Caco-2 (cell line): ENCODE data around the gene JUN. TPM values are rescaled to one million over a fixed set of nuclear protein-coding genes. Genes with fewer than 3 reads are reported as not detected.

Experiments
- BruUV-seq: library from RNA; stranded (reverse); fragments of 400-500 nt; replicated peaks from 2 replicates; lab custom pipeline; 2021; lab: Mats Ljungman, UMichigan
- CTCF ChIA-PET: fragments of 300-600 bp; sonication (Branson Sonifier 250); formaldehyde crosslinking; loops from one replicate; lab custom pipeline; 2022; ENCODE audit warnings: antibody characterized with exemption; lab: Charles Lee
- POLR2A ChIA-PET: fragments of 300-600 bp; sonication (Branson Sonifier 250); formaldehyde crosslinking; loops from one replicate; lab custom pipeline; 2022; ENCODE audit warnings: antibody characterized with exemption; lab: Charles Lee
- DNase-seq, 2 experiments: peaks; one replicate each; pipeline versions ENCODE4 v3.0.0 to v3.0.0-alpha.2; 2020 to 2022
- H3K27me3 ChIP-seq: replicated peaks from 2 replicates; pipeline ENCODE4 v1.6.0; 2011; ENCODE audit warnings: low read length; ENCODE audit not compliant: control insufficient read depth, insufficient read depth
- H3K36me3 ChIP-seq: 2 replicates; pipeline ENCODE4 v1.5.1; 2011; ENCODE audit warnings: low read length; ENCODE audit not compliant: control insufficient read depth, insufficient read depth
- H3K4me1 ChIP-seq: fragments of 250-450 bp; sonication (Bioruptor Pico); 2 replicates; pipeline ENCODE4 v1.5.1; 2020; ENCODE audit warnings: mild to moderate bottlenecking
- H3K4me3 ChIP-seq: 2 replicates; pipeline ENCODE4 v1.5.1; 2011; ENCODE audit warnings: low read depth, mild to moderate bottlenecking, control low read depth, low read length
- H3K9me3 ChIP-seq: fragments of 250-450 bp; sonication (Bioruptor Pico); 2 replicates; pipeline ENCODE4 v1.5.1; 2020; ENCODE audit warnings: mild to moderate bottlenecking, moderate library complexity
- H3K27ac Mint-ChIP-seq: one replicate; pipeline ENCODE4 v1.8.0; 2022; ENCODE audit warnings: mixed read lengths; ENCODE audit not compliant: unreplicated experiment
- H3K27me3 Mint-ChIP-seq: one replicate; pipeline ENCODE4 v1.8.0; 2022; ENCODE audit warnings: mixed read lengths; ENCODE audit not compliant: insufficient read depth, unreplicated experiment
- H3K36me3 Mint-ChIP-seq: one replicate; pipeline ENCODE4 v1.8.0; 2022; ENCODE audit warnings: mild to moderate bottlenecking, mixed read lengths; ENCODE audit not compliant: insufficient read depth, unreplicated experiment
- H3K4me1 Mint-ChIP-seq: one replicate; pipeline ENCODE4 v1.8.0; 2022; ENCODE audit warnings: low read depth, mixed read lengths; ENCODE audit not compliant: unreplicated experiment
- H3K4me3 Mint-ChIP-seq: one replicate; pipeline ENCODE4 v1.8.0; 2022; ENCODE audit warnings: mild to moderate bottlenecking, moderate library complexity, mixed read lengths; ENCODE audit not compliant: unreplicated experiment
- H3K9me3 Mint-ChIP-seq: one replicate; pipeline ENCODE4 v1.8.0; 2022; ENCODE audit warnings: mixed read lengths; ENCODE audit not compliant: unreplicated experiment
- intact Hi-C: fragments of 100-400 bp; cut with micrococcal nuclease; formaldehyde crosslinking; loops from one replicate; pipeline ENCODE4 v1.10.0; 2022; ENCODE audit not compliant: unreplicated experiment
- total RNA-seq: library from RNA; stranded (reverse); gene quantifications from 2 replicates; pipeline ENCODE4 v1.2.3, GENCODE V29; 2022
- TF ChIP-seq, protein P1 (sequence below), 2 experiments: fragments of 200-600 bp in 1 of 2; IDR thresholded peaks; 1 replicate in 1 of 2; 2 replicates in 1 of 2; pipeline versions ENCODE4 v1.5.1 to v1.8.0; 2011 to 2022; ENCODE audit warnings: antibody characterized with exemption in 1 of 2, control low read depth in 1 of 2, inconsistent platforms in 1 of 2, low read depth in 1 of 2, low read length in 1 of 2, mild to moderate bottlenecking in 1 of 2, moderate library complexity in 1 of 2; ENCODE audit not compliant: insufficient read depth in 1 of 2, severe bottlenecking in 1 of 2, unreplicated experiment in 1 of 2

The JUN gene
- total RNA-seq, 1 experiment from 2014 or later, result 25.7 TPM

DNA sequence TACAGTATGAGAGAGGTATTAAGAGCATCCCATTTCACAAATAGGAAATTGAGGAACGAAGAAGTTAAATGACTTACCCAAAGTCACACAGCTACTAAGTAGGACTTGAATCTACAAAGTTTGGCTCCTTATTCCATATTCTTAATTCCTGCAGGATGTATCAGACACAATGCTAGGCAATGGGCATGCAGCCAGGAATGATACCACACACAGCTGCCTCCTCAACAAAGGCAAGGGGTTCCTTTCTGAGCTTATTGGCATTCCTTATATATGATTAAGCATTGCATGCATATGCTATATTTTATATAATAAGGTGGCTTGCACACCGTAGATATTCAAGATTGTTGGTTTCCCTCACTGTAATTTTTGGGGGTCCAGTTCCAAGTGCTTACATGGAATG is 34.2 kb upstream of the JUN start:
- TF ChIP-seq, protein P1, sequence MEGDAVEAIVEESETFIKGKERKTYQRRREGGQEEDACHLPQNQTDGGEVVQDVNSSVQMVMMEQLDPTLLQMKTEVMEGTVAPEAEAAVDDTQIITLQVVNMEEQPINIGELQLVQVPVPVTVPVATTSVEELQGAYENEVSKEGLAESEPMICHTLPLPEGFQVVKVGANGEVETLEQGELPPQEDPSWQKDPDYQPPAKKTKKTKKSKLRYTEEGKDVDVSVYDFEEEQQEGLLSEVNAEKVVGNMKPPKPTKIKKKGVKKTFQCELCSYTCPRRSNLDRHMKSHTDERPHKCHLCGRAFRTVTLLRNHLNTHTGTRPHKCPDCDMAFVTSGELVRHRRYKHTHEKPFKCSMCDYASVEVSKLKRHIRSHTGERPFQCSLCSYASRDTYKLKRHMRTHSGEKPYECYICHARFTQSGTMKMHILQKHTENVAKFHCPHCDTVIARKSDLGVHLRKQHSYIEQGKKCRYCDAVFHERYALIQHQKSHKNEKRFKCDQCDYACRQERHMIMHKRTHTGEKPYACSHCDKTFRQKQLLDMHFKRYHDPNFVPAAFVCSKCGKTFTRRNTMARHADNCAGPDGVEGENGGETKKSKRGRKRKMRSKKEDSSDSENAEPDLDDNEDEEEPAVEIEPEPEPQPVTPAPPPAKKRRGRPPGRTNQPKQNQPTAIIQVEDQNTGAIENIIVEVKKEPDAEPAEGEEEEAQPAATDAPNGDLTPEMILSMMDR (IDR thresholded peaks at IDR 0.05; ENCODE audit: insufficient read depth in 1 of 2, low read depth in 1 of 2, low read length in 1 of 2, severe bottlenecking in 1 of 2, unreplicated experiment in 1 of 2), result no peak
- BruUV-seq, result no TSS peak
- intact Hi-C loops, result loop anchor here (5.0 kb wide), 1 partner anchor 39 kb away; no protein-coding TSS in a partner anchor

DNA sequence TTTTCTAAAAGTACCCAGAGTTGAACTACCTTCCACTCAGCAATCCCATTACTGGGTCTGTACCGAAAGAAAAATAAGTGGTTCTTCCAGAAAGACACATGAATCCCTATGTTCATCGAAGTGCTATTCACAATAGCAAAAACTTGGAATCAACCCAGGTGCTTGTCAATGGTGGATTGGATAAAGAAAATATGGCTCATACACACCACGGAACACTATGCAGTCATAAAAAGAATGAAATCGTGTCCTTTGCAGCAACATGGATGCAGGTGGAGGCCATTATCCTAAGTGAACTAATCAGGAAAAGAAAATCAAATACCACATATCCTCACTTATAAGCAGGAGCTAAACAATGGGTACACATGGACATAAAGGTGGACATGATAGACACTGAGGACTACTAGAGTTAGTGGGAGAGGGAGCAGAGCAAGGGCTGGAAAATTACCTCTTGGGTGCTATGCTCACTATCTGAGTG is 32.9 kb upstream of the JUN start:
- BruUV-seq, result no TSS peak
- intact Hi-C loops, result loop anchor here (5.0 kb wide), 1 partner anchor 41 kb away; no protein-coding TSS in a partner anchor

More for the DNA sequence above, 34.2 kb upstream of the JUN start:
- Mint-ChIP-seq H3K27ac (no peak overlapping the region), H3K9me3 (no peaks in the 10 kb centered on the region), H3K27me3 (no peaks in the 10 kb centered on the region), H3K4me3 (no peak overlapping the region), H3K36me3 (peaks cover 13% of the 10 kb centered on the region), H3K4me1 (peaks cover under 1% of the 10 kb centered on the region)
- Histone ChIP-seq H3K4me3 (no peak overlapping the region), H3K4me1 (peaks cover 22% of the 10 kb centered on the region), H3K9me3 (no peaks in the 10 kb centered on the region), H3K27me3 (no peaks in the 10 kb centered on the region), H3K36me3 (no peaks in the 10 kb centered on the region)
- DNase-seq, result no peak
- ChIA-PET POLR2A (no interaction called here), CTCF (no interaction called here)

DNA sequence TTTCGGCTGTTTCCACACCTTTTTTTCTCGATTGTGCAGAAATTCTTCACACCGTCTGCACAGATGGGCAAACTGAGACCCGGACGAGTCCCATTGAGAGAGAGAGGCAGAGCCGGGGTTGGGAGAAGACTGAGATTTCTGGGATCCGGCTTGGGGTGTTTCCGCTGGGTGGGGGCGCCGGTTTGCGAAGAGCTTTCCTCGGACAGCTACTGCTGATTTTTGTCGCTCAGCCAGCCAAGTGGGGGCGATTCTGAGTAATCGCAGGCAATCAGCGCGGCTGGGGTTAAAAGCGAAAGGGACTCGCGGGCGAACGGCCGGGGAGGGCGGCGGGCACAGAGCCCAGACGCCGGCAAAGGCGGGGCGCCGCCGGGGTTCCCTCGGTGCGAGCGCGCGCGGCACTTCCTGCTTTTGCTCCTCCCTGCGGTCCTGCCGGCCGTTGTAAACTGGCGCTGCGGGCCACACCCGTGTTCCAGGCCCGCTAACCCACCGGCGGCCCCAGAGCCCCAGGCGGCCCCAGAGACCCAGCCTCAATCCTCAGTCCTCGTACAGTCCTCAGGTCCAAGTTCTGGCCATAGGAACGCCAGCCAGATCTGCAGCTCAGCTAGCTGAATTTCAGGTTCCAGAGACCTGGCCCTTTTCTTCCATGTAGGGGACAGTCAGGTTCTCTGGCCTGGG is 32.4 kb upstream of the JUN start:
- Mint-ChIP-seq H3K4me3 (peak overlapping the region; percentile 77), H3K9me3 (peaks cover 9% of the 10 kb centered on the region), H3K4me1 (peaks cover 7% of the 10 kb centered on the region), H3K27me3 (no peaks in the 10 kb centered on the region), H3K27ac (peak overlapping the region; percentile 73), H3K36me3 (peaks cover 13% of the 10 kb centered on the region)
- TF ChIP-seq, protein P1 (IDR thresholded peaks at IDR 0.05; ENCODE audit: insufficient read depth in 1 of 2, low read depth in 1 of 2, low read length in 1 of 2, severe bottlenecking in 1 of 2, unreplicated experiment in 1 of 2), result no peak
- no peaks in the 10 kb centered on the region for H3K36me3 ChIP-seq
- no TSS peak for BruUV-seq
- intact Hi-C loops, result loop anchor here (5.0 kb wide), 1 partner anchor 41 kb away; no protein-coding TSS in a partner anchor
- peaks cover 22% of the 10 kb centered on the region for H3K4me1 ChIP-seq
- ChIA-PET POLR2A (interaction anchor here (0.6 to 1.0 kb wide), 2 partner anchors 32 to 42 kb away, joined by 6 read pairs; partner anchors contain the start of gene JUN), CTCF (interaction anchor here (0.6 to 0.8 kb wide), 2 partner anchors 42 to 103 kb away, joined by 3 to 6 read pairs; no protein-coding TSS in a partner anchor)
- peak overlapping the region; percentile 55 for H3K4me3 ChIP-seq
- no peaks in the 10 kb centered on the region for H3K9me3 ChIP-seq
- H3K27me3 ChIP-seq, result no peaks in the 10 kb centered on the region
- DNase-seq, result peak; percentile 74 to 80

More for the DNA sequence above, 32.9 kb upstream of the JUN start:
- no peak for DNase-seq
- H3K27me3 Mint-ChIP-seq, result no peaks in the 10 kb centered on the region
- peaks cover 9% of the 10 kb centered on the region for H3K9me3 Mint-ChIP-seq
- peaks cover 22% of the 10 kb centered on the region for H3K4me1 ChIP-seq
- no peaks in the 10 kb centered on the region for H3K36me3 ChIP-seq
- H3K4me1 Mint-ChIP-seq, result peaks cover 7% of the 10 kb centered on the region
- ChIA-PET POLR2A (interaction anchor here (0.7 to 1.0 kb wide), 2 partner anchors 33 to 61 kb away, joined by 3 to 6 read pairs; partner anchors contain the start of gene JUN), CTCF (interaction anchor here (0.7 to 0.8 kb wide), 2 partner anchors 41 to 171 kb away, joined by 3 read pairs; no protein-coding TSS in a partner anchor)
- no peaks in the 10 kb centered on the region for H3K9me3 ChIP-seq
- H3K4me3 ChIP-seq, result peak overlapping the region; percentile 55
- peak overlapping the region; percentile 77 for H3K4me3 Mint-ChIP-seq
- peaks cover 13% of the 10 kb centered on the region for H3K36me3 Mint-ChIP-seq
- no peaks in the 10 kb centered on the region for H3K27me3 ChIP-seq
- TF ChIP-seq, protein P1 (IDR thresholded peaks at IDR 0.05; ENCODE audit: insufficient read depth in 1 of 2, low read depth in 1 of 2, low read length in 1 of 2, severe bottlenecking in 1 of 2, unreplicated experiment in 1 of 2), result no peak
- peak overlapping the region; percentile 73 for H3K27ac Mint-ChIP-seq
